ENCODE measurements around the gene OPCML. TPM values are rescaled to one million over a fixed set of nuclear protein-coding genes. Genes with fewer than 3 reads are reported as not detected.

The OPCML gene
- total and polyA plus RNA-seq, 7 donors: 0.01 to 0.80 (median 0.07) TPM; not detected in 4

DNA sequence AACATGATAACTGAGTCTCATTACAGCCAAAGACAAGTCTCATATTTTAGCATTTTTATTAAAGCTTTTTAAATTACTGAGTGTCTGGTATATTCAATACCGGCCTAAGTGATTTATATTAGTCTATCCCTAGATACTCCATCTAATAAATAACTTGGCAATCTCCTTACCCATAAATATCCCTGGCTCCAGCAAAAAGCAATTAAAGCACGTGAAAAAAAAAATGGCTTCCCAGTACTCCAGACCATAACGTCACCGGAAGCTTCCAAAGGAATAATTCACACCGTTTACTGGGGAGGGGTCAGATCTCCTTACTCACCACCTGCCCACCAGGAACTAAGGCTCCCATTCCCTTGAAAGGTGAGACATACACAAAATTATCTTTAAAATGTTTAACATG lies 988.3 kb downstream of the OPCML start:
- Histone ChIP-seq H3K9me3 (no peaks in the 10 kb centered on the region), H3K27ac (no peak overlapping the region), H3K4me3 (no peak overlapping the region), H3K27me3 (ENCODE audit: insufficient read depth in 3 of 3, low read length in 2 of 3) (no peaks in the 10 kb centered on the region), H3K4me1 (no peaks in the 10 kb centered on the region), H3K36me3 (ENCODE audit: insufficient read depth in 1 of 2, low read depth in 1 of 2) (no peaks in the 10 kb centered on the region)
- DNase-seq (no peak), ATAC-seq (no peak)
- TF ChIP-seq, protein P1, sequence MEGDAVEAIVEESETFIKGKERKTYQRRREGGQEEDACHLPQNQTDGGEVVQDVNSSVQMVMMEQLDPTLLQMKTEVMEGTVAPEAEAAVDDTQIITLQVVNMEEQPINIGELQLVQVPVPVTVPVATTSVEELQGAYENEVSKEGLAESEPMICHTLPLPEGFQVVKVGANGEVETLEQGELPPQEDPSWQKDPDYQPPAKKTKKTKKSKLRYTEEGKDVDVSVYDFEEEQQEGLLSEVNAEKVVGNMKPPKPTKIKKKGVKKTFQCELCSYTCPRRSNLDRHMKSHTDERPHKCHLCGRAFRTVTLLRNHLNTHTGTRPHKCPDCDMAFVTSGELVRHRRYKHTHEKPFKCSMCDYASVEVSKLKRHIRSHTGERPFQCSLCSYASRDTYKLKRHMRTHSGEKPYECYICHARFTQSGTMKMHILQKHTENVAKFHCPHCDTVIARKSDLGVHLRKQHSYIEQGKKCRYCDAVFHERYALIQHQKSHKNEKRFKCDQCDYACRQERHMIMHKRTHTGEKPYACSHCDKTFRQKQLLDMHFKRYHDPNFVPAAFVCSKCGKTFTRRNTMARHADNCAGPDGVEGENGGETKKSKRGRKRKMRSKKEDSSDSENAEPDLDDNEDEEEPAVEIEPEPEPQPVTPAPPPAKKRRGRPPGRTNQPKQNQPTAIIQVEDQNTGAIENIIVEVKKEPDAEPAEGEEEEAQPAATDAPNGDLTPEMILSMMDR (IDR thresholded peaks at IDR 0.05): no peak
- intact Hi-C loops (cut with DNase I): no loop called here
- 61% methylated on average over 5 of the region's 5 CpGs for WGBS, 3 donors

DNA sequence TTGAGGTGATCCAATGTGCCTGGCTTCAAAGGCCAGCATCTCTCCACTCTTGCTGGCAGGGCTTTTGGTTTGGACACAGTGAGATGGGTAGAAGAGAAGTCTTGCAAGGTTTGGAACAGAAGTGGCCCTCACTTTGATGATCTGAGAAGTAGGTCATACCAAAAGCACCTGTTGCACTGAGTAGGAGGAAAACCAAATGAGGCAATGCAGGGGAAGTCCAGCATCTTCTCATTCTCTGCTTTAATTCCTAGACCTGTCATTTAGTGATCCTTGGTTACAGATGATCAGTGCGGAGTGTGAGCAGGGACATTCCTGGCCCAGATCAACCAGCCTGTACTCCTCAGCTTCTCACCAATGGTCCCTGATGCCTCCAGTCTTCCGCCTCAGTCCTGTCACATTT lies 990.5 kb downstream of the OPCML start:
- no peak overlapping the region for H3K27ac ChIP-seq
- ATAC-seq (no peak), DNase-seq (no peak)
- no peaks in the 10 kb centered on the region for H3K4me1 ChIP-seq
- TF ChIP-seq, protein P1 (IDR thresholded peaks at IDR 0.05): no peak
- H3K4me3 ChIP-seq: no peak overlapping the region
- H3K36me3 ChIP-seq (ENCODE audit: insufficient read depth in 1 of 2, low read depth in 1 of 2): no peaks in the 10 kb centered on the region
- H3K27me3 ChIP-seq (ENCODE audit: insufficient read depth in 3 of 3, low read length in 2 of 3): no peaks in the 10 kb centered on the region
- H3K9me3 ChIP-seq: no peaks in the 10 kb centered on the region
- intact Hi-C loops (cut with DNase I): no loop called here
- WGBS, 3 donors: 89 to 95% (median 93%) methylated on average over 2 of the region's 2 CpGs

DNA sequence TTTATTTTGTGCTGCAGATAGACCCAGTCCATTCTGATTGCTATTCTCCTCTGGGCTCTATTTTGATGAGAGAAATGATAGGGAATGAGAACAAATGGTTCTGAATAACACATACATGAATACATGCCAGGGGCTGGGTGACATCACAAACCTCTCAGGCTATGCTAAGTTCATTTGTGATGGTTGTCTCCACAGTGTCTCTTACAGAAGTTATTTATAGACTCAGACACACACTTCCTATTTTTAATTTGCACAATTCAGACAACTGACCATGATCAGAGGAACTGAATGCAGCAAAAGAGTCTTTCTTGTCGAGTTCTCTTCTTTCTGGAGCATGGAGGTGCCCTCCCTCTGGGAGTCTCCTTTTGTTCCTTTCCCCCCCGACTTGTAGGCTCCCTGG lies 991.7 kb downstream of the OPCML start:
- no peak for ATAC-seq
- Histone ChIP-seq H3K27me3 (ENCODE audit: insufficient read depth in 3 of 3, low read length in 2 of 3) (no peaks in the 10 kb centered on the region), H3K9me3 (no peaks in the 10 kb centered on the region), H3K4me3 (no peak overlapping the region), H3K36me3 (ENCODE audit: insufficient read depth in 1 of 2, low read depth in 1 of 2) (no peaks in the 10 kb centered on the region), H3K4me1 (no peaks in the 10 kb centered on the region), H3K27ac (no peak overlapping the region)
- WGBS, 3 donors: 8 to 25% (median 9%) methylated on average over 2 of the region's 2 CpGs
- intact Hi-C loops (cut with DNase I): no loop called here
- DNase-seq: no peak
- TF ChIP-seq, protein P1 (IDR thresholded peaks at IDR 0.05): no peak

DNA sequence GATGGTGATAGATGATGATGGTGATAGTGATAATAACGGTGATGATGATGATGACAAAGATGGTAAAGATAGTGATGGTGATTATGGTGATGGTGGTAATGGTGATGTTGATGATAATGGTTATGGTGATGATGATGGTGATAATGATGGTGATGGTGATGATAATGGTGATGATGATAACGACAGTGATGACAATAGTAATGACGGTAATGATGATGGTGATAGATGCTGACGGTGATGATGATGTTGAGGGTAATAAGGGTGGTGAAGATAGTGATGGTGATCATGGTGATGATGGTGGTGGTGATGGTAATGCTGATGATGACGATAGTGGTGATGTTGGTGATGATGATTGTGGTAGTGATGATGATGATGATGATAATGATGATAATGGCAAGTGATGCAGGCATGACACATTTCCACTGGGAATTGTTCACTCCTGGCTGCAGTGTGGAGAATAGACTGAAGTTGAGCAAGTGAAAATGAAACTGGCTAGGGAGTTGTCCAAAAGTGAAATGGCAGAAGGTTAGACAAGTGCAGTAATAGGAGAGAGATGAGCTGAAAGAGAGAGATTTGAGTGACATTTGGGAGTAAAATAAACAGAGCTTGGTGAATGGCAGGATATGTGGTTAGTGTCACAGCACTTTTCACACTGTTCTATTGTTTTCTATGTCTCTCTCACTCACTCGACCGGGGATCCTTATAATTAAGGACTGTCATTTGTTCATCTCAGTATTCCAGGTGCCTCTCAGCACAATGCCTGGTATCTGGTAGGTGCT lies 992.5 kb downstream of the OPCML start:
- Histone ChIP-seq H3K4me3 (no peak overlapping the region), H3K36me3 (ENCODE audit: insufficient read depth in 1 of 2, low read depth in 1 of 2) (no peaks in the 10 kb centered on the region), H3K9me3 (no peaks in the 10 kb centered on the region), H3K4me1 (no peaks in the 10 kb centered on the region), H3K27ac (no peak overlapping the region), H3K27me3 (ENCODE audit: insufficient read depth in 3 of 3, low read length in 2 of 3) (no peaks in the 10 kb centered on the region)
- DNase-seq: no peak
- TF ChIP-seq, protein P1 (IDR thresholded peaks at IDR 0.05): no peak
- ATAC-seq: no peak
- 86 to 91% (median 89%) methylated on average over 7 of the region's 7 CpGs for WGBS, 3 donors
- intact Hi-C loops (cut with DNase I): no loop called here

DNA sequence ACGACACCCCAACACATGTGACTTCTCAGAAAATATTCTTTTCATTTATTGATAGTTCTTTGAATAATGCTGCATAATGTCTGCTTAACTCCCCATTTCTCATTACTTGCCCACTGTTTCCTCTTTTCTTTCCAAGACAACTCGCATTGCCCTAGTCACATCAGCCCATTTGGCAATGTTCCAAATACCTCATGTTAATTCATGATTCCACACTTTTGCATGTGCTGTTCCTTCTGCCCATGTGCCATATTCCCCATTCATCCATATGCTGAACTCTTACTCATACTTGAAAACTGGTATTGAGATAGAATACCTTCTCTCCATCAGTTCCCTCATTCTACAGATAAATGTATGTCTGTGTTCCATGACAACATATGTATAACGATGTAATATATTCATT lies 993.7 kb downstream of the OPCML start:
- no peak for ATAC-seq

More for the DNA sequence above, 993.7 kb downstream of the OPCML start:
- H3K27ac ChIP-seq: no peak overlapping the region
- H3K27me3 ChIP-seq (ENCODE audit: insufficient read depth in 3 of 3, low read length in 2 of 3): no peaks in the 10 kb centered on the region
- H3K4me1 ChIP-seq: no peaks in the 10 kb centered on the region
- whole genome bisulfite sequencing, 3 donors: 78 to 84% (median 80%) methylated on average over 3 of the region's 3 CpGs
- no peaks in the 10 kb centered on the region for H3K9me3 ChIP-seq
- no peak for DNase-seq
- intact Hi-C loops (cut with DNase I): no loop called here
- no peaks in the 10 kb centered on the region for H3K36me3 ChIP-seq (ENCODE audit: insufficient read depth in 1 of 2, low read depth in 1 of 2)
- H3K4me3 ChIP-seq: no peak overlapping the region
- TF ChIP-seq, protein P1 (IDR thresholded peaks at IDR 0.05): no peak

All from psoas muscle (tissue), 8 donors.